GM21423 (cell line): Measurements from ENCODE around the gene PHC2.

Experiments
- ATAC-seq: cut with Tn5 transposase; IDR thresholded peaks from one replicate; pipeline ENCODE4 v1.9.1; 2021; ENCODE audit warnings: mild to moderate bottlenecking, moderate library complexity; ENCODE audit not compliant: unreplicated experiment

Gene PHC2

GRCh38 chr1:33353531-33353930, 77.4 kb downstream of the PHC2 start:
- no peak for ATAC-seq

GRCh38 chr1:33351281-33351660, 79.6 kb downstream of the PHC2 start:
- no peak for ATAC-seq

DNA sequence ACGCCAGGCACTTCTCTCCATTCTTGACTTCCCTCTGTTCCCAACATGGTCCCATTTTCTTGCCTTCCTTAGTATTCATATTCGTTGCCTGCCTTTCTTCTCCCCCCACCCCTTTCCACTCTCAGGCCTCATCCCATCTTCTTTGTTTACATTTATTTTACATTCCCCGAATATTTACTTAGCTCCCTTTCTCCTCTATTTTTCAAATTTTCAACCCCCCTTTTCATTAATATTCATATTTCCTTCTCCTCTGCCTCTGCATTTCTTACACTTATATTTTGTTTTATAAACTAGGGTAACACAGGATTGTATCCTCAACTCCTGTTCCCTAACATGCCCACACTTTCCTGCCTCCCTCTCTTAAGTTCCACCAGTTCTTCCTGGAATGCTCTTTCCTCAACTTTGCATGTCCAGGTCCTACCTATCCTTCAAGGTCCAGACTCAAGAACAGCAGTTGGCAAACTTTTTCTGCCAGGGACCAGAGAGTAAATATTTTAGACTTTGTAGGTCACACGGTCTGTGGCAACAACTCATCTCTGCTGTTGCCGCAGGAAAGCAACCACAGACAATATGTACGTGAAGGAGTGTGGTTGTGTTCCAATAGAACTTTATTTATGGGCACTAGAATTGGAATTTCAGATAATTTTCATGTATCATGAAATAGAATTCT, 80.1 kb downstream of the PHC2 start:
- no peak for ATAC-seq

GRCh38 chr1:33349778-33350610, 80.9 kb downstream of the PHC2 start:
- peak; percentile 76 for ATAC-seq

- ATAC-seq, result peak; percentile 20
Observed at GRCh38 chr1:33349081-33349759, 81.7 kb downstream of the PHC2 start.

GRCh38 chr1:33348676-33349080, 82.2 kb downstream of the PHC2 start:
- no peak for ATAC-seq

DNA sequence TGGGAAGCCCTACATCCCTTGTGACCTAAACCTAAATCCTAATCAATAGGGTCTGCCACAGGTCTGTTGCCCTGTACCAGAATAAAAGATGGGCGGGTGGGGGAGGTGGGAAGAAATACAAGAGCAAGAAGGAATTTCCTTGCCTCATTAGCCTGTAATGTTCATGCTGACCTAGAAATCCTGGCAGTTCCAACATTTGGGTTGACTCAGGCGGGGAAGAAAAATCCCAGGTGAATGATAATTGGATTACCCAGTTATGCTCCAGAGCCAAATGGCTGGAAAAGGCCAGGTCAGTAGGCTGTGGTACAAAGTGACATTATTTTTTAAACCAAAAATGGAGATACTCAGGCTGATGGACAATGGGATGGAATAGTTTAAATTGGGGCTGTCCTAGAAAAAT, 82.7 kb downstream of the PHC2 start:
- no peak for ATAC-seq

- no peak for ATAC-seq
Observed at GRCh38 chr1:33347650-33347992, 83.3 kb downstream of the PHC2 start.

DNA sequence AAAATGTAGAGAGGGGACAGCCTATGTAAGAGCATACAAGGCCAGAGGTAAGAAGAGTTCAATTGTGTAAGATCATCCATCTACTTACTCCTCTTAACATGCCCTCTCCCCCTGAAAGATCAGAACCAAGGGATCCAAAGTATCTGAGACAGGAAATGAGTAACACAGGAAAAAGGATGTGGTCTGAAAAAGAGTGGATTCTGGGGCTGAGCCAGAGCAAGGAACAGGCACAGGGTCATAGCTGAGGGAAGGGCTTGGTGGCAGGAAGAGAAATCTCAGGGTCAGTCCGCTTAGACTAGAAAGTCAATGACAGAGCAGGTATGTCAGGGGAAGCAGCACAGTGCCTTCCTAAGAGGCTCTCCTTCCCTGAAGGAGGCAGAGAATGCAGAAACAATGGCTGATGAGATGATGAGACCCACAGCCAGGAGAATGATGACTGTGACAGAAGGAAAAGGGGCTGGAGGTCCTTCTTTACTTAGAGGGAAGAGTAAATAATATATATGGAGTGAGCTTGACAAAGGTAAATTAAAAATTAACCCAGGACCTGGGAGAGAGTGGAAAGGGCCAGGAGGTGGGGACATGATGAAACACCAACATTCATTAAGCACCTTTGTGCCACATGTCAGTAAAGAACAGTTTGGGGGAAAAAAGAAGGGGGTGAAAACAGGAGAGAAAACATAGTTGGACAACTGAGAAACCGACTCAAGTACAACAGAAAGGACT, 83.8 kb downstream of the PHC2 start:
- ATAC-seq, result no peak

- ATAC-seq, result no peak
Observed at GRCh38 chr1:33346533-33346926, 84.4 kb downstream of the PHC2 start.

GRCh38 chr1:33344896-33345560, 85.9 kb downstream of the PHC2 start:
- ATAC-seq, result no peak

DNA sequence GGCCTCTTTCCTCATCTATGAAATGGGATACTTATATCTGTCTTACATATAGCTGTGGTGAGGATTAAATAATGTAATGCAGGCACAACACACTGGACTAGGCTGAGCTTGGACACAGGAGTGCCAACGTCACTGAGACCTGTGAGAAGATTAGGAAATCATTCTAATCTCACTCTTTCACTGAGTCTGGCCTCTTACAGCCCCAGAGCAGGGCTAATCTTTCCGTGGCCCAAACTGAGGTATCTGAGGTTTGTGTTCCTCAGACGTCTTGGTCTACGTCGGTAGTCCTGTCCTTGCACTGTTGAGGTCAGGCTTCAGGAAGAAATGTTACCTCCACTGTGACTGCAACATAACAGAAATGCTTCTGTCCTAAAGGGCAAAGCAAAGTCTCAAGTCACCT, 87.4 kb downstream of the PHC2 start:
- ATAC-seq, result no peak

- ATAC-seq, result no peak
Observed at GRCh38 chr1:33342041-33342723, 88.7 kb downstream of the PHC2 start.

GRCh38 chr1:33341190-33341589, 89.7 kb downstream of the PHC2 start:
- ATAC-seq, result no peak

- no peak for ATAC-seq
Observed at GRCh38 chr1:33339413-33339812, 91.5 kb downstream of the PHC2 start.

DNA sequence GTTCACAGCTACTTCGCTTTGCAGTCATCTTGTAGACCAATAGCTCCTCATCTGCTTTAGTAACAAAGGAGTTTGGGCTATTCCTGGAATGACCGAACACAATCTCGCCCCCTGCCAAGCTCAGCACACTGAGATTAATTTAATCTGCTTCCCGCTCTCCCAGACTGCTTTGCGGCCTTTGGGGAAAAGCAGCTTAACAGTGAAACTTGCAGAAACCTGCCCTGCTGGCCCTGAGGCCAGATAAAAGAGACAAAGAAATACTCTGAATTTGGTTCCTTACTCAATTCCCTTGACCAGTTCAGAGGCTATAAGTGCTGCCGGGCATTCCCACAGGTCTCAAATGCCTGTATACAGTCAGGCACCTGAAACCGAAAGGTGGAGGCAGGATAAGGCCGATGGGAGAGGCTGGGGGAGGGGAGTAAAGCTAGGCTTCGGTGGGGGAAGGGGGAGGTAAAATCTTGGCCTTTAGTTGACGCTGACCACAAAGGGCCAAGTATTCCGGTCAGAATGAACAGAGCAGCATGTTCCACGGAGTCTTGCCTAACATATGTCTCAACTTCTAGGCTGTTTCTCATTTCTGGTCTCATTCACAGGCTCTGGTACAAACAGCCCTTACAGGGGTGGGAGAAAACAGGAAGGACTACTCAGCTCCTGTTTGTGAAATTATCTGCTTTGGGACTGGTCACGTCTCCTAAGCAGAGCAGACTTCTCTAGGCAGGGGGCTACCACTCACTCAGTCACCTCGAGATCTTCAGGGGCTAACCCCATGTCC, 92.3 kb downstream of the PHC2 start:
- ATAC-seq, result no peak

DNA sequence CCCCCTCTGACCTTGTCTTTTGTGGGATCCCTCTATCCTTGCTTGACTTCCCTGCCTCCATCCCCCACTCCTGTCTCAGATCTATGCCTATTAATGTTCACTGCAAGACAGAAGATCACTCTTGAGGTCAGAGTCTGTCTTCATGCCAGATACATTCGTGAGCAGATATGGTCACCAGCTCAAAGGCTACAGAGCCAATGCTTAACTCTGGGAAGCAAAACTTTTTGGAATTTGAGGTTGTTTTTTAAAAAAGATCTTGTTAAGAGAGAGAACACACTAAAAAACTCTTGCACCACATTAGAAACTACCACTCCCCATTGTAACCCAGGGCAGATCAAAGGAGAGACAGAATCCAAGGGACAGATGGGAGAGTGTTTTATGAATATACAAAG, 92.9 kb downstream of the PHC2 start:
- ATAC-seq, result no peak

DNA sequence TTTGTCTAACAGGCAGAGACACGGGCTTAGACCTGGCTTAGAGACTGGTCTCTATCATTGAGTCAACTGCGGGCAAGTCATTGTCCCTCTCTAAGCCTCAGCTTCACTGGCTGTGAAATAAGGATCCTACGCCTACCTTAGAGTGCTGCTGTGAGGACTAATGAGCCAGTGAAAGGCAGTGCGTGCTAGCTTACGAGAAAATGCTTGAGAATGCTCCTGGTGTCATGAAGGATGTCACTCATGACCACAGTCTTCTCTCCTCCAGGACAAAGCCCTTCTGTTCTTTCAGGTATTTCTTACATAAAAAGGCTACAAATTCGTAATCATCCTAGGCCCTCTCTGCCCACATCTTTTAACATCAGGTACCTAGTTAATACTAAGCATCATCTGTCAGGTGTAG, 93.5 kb downstream of the PHC2 start:
- ATAC-seq, result no peak

- no peak for ATAC-seq
Observed at GRCh38 chr1:33336580-33336979, 94.3 kb downstream of the PHC2 start.

- ATAC-seq, result no peak
Observed at GRCh38 chr1:33335020-33335419, 95.9 kb downstream of the PHC2 start.
